ENCODE measurements around the gene FCHSD2. TPM values are rescaled to one million over a fixed set of nuclear protein-coding genes. Genes with fewer than 3 reads are reported as not detected.
A peak's percentile ranks its signal among the peaks of the same experiment; 100 is the strongest.
"Not testable (repeated sequence)": the region's sequence is repeated elsewhere in the genome, so short reads cannot be mapped to it uniquely, and the experiment has no call there.

Gene FCHSD2
- total and polyA plus RNA-seq, 7 donors: 5.7 to 18.5 (median 9.7) TPM

GRCh38 chr11:73072935-73073481 lies 69.1 kb downstream of the FCHSD2 start:
- Histone ChIP-seq H3K4me3 (no peak overlapping the region), H3K27ac (no peak overlapping the region), H3K36me3 (ENCODE audit: insufficient read depth in 1 of 2, low read depth in 1 of 2) (no peaks in the 10 kb centered on the region), H3K27me3 (ENCODE audit: insufficient read depth in 3 of 3, low read length in 2 of 3) (no peaks in the 10 kb centered on the region), H3K4me1 (peaks cover 15% of the 10 kb centered on the region), H3K9me3 (no peaks in the 10 kb centered on the region)
- intact Hi-C loops (cut with DNase I): no loop called here
- no peak for TF ChIP-seq CTCF (IDR thresholded peaks at IDR 0.05)
- WGBS, 3 donors: 48 to 56% (median 53%) methylated on average over 2 of the region's 2 CpGs
- DNase-seq (no peak), ATAC-seq (peak in 1 of 4 donors; percentile 54)

DNA sequence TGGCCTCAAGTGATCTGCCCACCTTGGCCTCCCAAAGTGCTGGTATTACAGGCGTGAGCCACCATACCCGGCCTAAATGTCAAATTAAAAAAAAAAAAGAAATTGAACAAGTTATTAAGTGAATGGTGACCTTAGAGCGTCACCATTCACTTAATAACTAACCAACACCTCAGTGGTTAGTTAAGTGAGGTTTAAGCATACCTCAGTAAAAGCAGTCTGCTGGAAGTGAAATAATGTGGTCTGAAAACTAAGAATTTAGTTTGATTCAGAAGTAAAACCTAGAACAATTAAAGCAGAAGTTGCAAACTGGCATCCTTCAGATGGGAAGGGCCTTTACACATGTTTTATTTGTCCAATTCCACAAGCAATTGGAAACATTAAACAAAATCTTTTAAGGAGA lies 71.5 kb downstream of the FCHSD2 start:
- H3K27me3 ChIP-seq (ENCODE audit: insufficient read depth in 3 of 3, low read length in 2 of 3): no peaks in the 10 kb centered on the region
- no peaks in the 10 kb centered on the region for H3K36me3 ChIP-seq (ENCODE audit: insufficient read depth in 1 of 2, low read depth in 1 of 2)
- no peak for DNase-seq
- H3K9me3 ChIP-seq: no peaks in the 10 kb centered on the region
- WGBS, 3 donors: 98 to 99% (median 99%) methylated on average over 3 of the region's 3 CpGs
- peaks cover 15% of the 10 kb centered on the region for H3K4me1 ChIP-seq
- H3K4me3 ChIP-seq: no peak overlapping the region
- TF ChIP-seq CTCF (IDR thresholded peaks at IDR 0.05): no peak
- no peak for ATAC-seq
- intact Hi-C loops (cut with DNase I): no loop called here
- H3K27ac ChIP-seq: no peak overlapping the region

DNA sequence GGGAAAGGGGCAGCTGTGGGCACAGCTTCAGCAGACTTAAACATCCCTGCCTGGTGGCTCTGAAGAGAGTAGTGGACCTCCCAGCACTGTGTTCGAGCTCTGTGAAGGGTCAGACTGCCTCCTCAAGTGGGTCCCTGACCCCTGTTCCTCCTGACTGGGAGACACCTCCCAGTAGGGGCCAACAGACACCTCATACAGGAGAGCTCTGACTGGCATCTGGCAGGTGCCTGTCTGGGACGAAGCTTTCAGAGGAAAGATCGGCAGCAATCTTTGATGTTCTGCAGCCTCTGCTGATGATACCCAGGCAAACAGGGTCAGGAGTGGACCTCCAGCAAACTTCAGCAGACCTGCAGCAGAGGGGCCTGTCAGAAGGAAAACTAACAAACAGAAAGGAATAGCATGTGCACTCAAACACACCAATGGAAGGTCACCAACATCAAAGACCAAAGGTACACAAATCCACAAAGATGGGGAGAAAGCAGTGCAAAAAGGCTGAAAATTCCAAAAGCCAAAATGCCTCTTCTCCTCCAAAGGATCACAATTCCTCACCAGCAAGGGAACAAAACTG lies 80.2 kb downstream of the FCHSD2 start:
- H3K4me1 ChIP-seq; intact Hi-C loops (cut with DNase I); H3K36me3 ChIP-seq (ENCODE audit: insufficient read depth in 1 of 2, low read depth in 1 of 2); H3K27me3 ChIP-seq (ENCODE audit: insufficient read depth in 3 of 3, low read length in 2 of 3); H3K27ac ChIP-seq; H3K4me3 ChIP-seq; DNase-seq; ATAC-seq; H3K9me3 ChIP-seq: not testable (repeated sequence)
- 88 to 95% (median 93%) methylated on average over 3 of the region's 3 CpGs for WGBS, 3 donors

DNA sequence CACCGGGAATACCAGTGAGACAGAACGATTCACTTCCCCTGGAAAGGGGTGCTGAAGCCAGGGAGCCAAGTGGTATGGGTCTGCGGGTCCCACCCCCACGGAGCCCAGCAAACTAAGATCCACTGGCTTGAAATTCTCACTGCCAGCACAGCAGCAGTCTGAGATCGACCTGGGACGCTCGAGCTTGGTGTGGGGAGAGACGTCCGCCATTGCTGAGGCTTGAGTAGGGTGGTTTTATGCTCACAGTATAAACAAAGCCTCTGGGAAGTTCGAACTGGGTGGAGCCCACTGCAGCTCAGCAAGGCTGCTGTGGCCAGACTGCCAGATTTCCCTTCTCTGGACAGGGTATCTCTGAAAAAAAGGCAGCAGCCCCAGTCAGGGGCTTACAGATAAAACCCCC lies 80.7 kb downstream of the FCHSD2 start:
- H3K4me3 ChIP-seq; ATAC-seq; H3K9me3 ChIP-seq; H3K27me3 ChIP-seq (ENCODE audit: insufficient read depth in 3 of 3, low read length in 2 of 3); H3K27ac ChIP-seq; DNase-seq; intact Hi-C loops (cut with DNase I); H3K4me1 ChIP-seq; H3K36me3 ChIP-seq (ENCODE audit: insufficient read depth in 1 of 2, low read depth in 1 of 2): not testable (repeated sequence)
- 89 to 94% (median 91%) methylated on average over 10 of the region's 10 CpGs for WGBS, 3 donors

GRCh38 chr11:73059915-73060314 lies 82.2 kb downstream of the FCHSD2 start:
- H3K4me3 ChIP-seq: no peak overlapping the region
- no peaks in the 10 kb centered on the region for H3K27me3 ChIP-seq (ENCODE audit: insufficient read depth in 3 of 3, low read length in 2 of 3)
- ATAC-seq (no peak), DNase-seq (no peak)
- no peaks in the 10 kb centered on the region for H3K4me1 ChIP-seq
- WGBS, 3 donors: 91 to 100% (median 96%) methylated on average over 1 of the region's 1 CpG
- no peaks in the 10 kb centered on the region for H3K9me3 ChIP-seq
- intact Hi-C loops (cut with DNase I): no loop called here
- TF ChIP-seq CTCF (IDR thresholded peaks at IDR 0.05): no peak
- H3K27ac ChIP-seq: no peak overlapping the region
- no peaks in the 10 kb centered on the region for H3K36me3 ChIP-seq (ENCODE audit: insufficient read depth in 1 of 2, low read depth in 1 of 2)
